ENCODE results near the gene ELAVL2.

Gene ELAVL2

DNA sequence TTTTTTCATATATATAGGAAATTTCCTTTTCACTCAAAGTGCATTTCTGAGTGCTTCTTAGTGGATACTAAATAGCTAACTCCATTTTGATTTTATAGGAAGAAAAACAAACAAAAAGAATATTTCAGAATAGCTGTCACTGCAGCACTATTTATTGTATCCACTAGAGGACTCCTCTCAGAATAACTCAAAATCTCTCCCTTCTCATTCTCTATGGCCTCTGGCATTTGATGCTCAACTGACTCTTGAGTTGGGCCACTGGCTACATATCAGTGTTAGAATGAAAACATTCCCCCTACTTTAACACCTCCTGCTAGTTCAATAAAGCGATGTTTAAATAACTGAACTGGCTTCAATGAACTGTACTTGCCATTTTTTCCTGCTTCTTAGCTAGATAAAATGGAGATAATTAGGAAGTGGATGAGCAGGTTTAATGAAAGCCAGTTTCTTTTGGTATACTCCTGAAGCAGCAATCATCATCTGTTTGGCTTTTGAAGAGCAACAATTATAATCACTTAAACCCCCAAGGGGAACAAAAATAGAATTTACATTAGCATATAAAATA lies 16.6 kb upstream of the ELAVL2 start:
- DNase-seq (ENCODE audit: extremely low spot score), result no peak
- ChIA-PET CTCF (no interaction called here), POLR2A (no interaction called here)
- TF ChIP-seq, protein P1, sequence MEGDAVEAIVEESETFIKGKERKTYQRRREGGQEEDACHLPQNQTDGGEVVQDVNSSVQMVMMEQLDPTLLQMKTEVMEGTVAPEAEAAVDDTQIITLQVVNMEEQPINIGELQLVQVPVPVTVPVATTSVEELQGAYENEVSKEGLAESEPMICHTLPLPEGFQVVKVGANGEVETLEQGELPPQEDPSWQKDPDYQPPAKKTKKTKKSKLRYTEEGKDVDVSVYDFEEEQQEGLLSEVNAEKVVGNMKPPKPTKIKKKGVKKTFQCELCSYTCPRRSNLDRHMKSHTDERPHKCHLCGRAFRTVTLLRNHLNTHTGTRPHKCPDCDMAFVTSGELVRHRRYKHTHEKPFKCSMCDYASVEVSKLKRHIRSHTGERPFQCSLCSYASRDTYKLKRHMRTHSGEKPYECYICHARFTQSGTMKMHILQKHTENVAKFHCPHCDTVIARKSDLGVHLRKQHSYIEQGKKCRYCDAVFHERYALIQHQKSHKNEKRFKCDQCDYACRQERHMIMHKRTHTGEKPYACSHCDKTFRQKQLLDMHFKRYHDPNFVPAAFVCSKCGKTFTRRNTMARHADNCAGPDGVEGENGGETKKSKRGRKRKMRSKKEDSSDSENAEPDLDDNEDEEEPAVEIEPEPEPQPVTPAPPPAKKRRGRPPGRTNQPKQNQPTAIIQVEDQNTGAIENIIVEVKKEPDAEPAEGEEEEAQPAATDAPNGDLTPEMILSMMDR (IDR thresholded peaks at IDR 0.05; ENCODE audit: control extremely low read depth, extremely low read depth, low read depth, missing control alignments), result no peak

DNA sequence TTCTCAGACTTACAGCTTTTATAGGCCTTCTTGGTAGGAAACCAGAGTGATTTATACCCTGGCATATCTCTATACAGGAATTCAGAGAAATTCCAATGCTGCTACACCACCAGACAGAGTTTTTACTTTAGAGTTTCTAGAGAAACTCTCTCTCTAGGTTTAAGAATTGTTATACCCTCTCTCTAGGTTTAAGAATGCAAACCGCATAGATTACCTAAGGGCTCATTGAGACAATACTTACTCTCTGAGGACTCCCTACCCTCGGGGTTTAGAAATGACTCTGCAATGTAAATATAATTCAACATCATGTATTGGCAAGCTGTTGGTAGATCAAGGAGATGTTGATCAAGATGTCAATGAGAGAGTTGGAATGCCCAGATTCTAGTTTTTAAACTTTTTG lies 15.3 kb upstream of the ELAVL2 start:
- TF ChIP-seq, protein P1 (IDR thresholded peaks at IDR 0.05; ENCODE audit: control extremely low read depth, extremely low read depth, low read depth, missing control alignments), result no peak
- ChIA-PET CTCF (no interaction called here), POLR2A (no interaction called here)
- DNase-seq (ENCODE audit: extremely low spot score), result no peak

DNA sequence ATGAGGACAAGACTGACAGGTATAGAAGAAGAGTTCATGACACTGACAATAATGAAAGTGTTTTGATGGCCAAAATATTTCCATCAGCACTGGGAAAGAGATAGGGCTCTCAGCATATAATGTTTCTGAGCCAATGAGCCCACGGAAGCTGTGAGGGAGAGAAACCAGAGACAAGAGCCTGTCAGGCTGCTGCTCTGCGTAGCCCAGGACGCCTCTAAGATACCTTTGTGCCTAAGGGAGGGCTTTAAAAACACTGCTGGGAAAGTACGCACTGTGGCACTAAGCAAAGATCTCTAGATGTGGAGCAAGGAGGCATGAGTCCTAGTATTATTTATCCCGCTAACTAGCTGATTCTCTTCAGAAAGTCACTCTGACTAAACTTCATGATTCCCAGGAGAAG lies 11.0 kb upstream of the ELAVL2 start:
- CTCF ChIA-PET, result no interaction called here
- no peak for DNase-seq (ENCODE audit: extremely low spot score)
- TF ChIP-seq, protein P1 (IDR thresholded peaks at IDR 0.05; ENCODE audit: control extremely low read depth, extremely low read depth, low read depth, missing control alignments), result no peak
- POLR2A ChIA-PET, result no interaction called here

DNA sequence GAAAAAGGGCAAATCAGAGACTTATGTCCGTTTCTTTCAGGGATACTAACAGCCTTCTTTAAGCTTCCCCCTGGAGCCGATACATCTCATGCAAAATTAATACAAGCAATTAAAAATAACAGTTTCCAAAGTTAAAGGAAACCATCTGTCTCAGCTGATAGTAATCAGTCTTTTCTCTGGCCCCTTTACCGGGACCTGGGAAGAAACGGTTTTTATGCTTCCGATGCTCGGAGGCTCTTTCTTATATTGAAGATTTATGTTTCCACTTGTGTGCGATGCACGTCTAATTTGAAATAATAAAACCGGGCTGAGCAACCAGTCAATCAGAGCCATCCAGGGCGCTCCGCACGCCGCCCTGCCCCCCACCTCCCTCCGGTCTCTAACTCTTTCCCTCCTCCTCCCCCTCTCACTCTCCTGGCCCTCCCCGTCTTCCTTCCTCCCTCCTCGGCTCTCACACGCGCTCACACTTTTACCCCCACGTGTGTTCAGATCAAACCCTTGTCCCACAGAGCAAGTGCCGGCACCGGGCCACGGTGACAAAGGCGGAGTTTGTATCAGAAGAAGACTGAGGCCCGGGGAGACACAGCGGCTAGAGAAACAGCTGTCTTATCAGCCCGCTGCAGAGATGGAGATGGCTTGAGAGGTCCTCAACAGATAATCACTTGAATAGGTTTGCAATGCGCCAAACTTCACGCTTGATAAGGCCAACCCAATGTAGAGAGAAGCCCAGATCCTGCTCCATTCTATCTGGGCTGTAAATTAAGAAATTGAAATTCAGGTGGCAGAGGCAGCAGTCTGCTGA lies 5.1 kb upstream of the ELAVL2 start:
- no peak for DNase-seq (ENCODE audit: extremely low spot score)
- CTCF ChIA-PET, result no interaction called here
- POLR2A ChIA-PET, result no interaction called here
- TF ChIP-seq, protein P1 (IDR thresholded peaks at IDR 0.05; ENCODE audit: control extremely low read depth, extremely low read depth, low read depth, missing control alignments), result no peak

DNA sequence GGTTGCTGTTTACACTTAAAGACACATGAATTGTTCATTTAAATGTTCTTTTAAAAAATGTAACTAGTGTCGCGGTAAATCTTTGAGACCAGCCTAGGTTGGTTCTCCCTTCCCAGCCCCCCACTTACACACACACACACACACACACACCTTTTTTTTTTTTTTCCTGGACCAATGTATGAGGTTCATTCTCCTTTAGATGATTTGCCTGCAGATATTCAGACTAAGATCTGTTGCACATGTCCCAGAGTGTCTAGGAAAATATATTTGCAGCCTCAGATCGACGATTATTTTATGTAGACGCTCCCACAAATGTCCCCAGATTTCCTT lies 4.4 kb upstream of the ELAVL2 start:
- DNase-seq (ENCODE audit: extremely low spot score), result no peak
- CTCF ChIA-PET, result no interaction called here
- POLR2A ChIA-PET, result no interaction called here
- TF ChIP-seq, protein P1 (IDR thresholded peaks at IDR 0.05; ENCODE audit: control extremely low read depth, extremely low read depth, low read depth, missing control alignments), result no peak

DNA sequence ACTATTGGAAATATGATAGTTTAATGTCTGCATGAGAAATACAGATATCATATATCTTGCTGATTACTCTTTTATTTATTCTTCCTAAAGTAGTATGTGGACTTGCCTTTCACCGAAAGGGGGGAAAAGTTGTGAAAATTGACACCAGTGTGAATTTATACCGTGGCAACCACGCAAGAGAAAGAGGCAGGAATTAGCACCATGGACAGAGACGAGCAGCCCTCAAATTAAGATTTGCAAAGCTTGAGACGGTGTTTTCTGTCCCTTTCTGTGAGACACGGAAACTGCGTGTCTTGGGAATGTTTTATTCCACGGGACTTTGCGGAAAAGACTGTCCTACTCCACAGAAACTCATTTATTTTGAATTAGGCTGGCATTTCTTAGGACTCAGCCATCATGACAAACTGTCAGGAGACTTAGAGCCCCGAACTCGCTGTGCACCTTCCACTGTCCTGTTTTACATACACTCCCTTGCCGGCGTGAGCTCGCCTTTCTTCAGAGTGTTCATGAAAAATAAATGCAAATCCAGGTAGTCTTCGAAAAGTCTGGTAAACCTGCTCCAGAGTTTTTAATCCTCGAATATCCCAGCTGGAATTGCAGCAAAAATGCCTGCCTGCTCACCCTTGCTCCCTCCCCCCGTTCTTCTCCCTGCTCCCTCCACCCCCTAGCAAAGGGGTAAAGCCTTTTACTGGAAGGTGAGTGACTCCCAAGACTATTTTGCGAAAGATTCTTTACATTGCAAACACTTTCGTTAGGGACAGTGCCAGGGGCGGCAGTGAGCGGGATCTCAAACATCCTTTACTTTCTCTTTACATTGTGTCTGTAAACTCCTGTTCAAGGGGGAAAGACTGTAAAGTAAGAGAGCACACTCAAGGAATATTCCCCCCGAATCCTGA lies 3.8 kb upstream of the ELAVL2 start:
- DNase-seq (ENCODE audit: extremely low spot score), result no peak
- TF ChIP-seq, protein P1 (IDR thresholded peaks at IDR 0.05; ENCODE audit: control extremely low read depth, extremely low read depth, low read depth, missing control alignments), result no peak
- CTCF ChIA-PET, result no interaction called here
- POLR2A ChIA-PET, result no interaction called here
